CD14-positive monocyte (primary cell): ENCODE measurements around the gene PMPCA. TPM values are rescaled to one million over a fixed set of nuclear protein-coding genes. Genes with fewer than 3 reads are reported as not detected.
A peak's percentile ranks its signal among the peaks of the same experiment; 100 is the strongest.

ENCODE experiments used
- DNase-seq, 3 donors: peaks; one replicate each; pipeline ENCODE4 v3.0.0-alpha.2; 2011 to 2022
- H2AFZ ChIP-seq: 2 replicates; pipeline ENCODE4 v1.6.0; 2012; ENCODE audit warnings: mild to moderate bottlenecking, low read depth, low read length, inconsistent platforms; ENCODE audit not compliant: insufficient read depth, poor library complexity, severe bottlenecking
- H3K27ac ChIP-seq, 2 donors: 1 replicate in 1 of 2; 2 replicates in 1 of 2; pipeline ENCODE4 v1.5.1; 2012 to 2013; ENCODE audit warnings: low read length in 2 of 2, control low read depth in 1 of 2, inconsistent platforms in 1 of 2, low read depth in 1 of 2, mild to moderate bottlenecking in 1 of 2
- H3K27me3 ChIP-seq, 2 donors: one replicate each; pipeline versions ENCODE4 v1.6.0 to v1.6.1; 2011 to 2013; ENCODE audit warnings: low read length in 2 of 2; ENCODE audit not compliant: control insufficient read depth in 2 of 2, insufficient read depth in 2 of 2
- H3K36me3 ChIP-seq, 2 donors: replicated peaks in 1 of 2; 1 replicate in 1 of 2; 2 replicates in 1 of 2; pipeline versions ENCODE4 v1.5.1 to v1.6.1; 2012 to 2013; ENCODE audit warnings: low read length in 2 of 2, control low read depth in 1 of 2, inconsistent platforms in 1 of 2, mild to moderate bottlenecking in 1 of 2; ENCODE audit not compliant: insufficient read depth in 2 of 2, control insufficient read depth in 1 of 2
- H3K4me1 ChIP-seq, 2 donors: 1 replicate in 1 of 2; 2 replicates in 1 of 2; pipeline versions ENCODE4 v1.5.1 to v1.6.1; 2012 to 2013; ENCODE audit warnings: low read length in 2 of 2, control low read depth in 1 of 2, inconsistent platforms in 1 of 2, mild to moderate bottlenecking in 1 of 2, moderate library complexity in 1 of 2; ENCODE audit not compliant: insufficient read depth in 2 of 2, control insufficient read depth in 1 of 2
- H3K4me2 ChIP-seq: replicated peaks from 2 replicates; pipeline ENCODE3; 2012; ENCODE audit warnings: low read length, moderate library complexity, mild to moderate bottlenecking; ENCODE audit not compliant: poor library complexity, severe bottlenecking; ENCODE audit errors: extremely low read depth
- H3K4me3 ChIP-seq, 3 experiments: fragments of 200-600 bp in 1 of 3; sonication (generic) in 1 of 3; replicated peaks in 1 of 3; 1 replicate in 2 of 3; 2 replicates in 1 of 3; pipeline ENCODE4 v1.5.1; 2011 to 2013; ENCODE audit warnings: low read length in 3 of 3, mild to moderate bottlenecking in 3 of 3, control low read depth in 2 of 3, low read depth in 2 of 3, inconsistent platforms in 1 of 3, moderate library complexity in 1 of 3
- H3K79me2 ChIP-seq: 2 replicates; pipeline ENCODE4 v1.6.0; 2012; ENCODE audit warnings: mild to moderate bottlenecking, control low read depth, inconsistent platforms, low read length, moderate library complexity; ENCODE audit not compliant: insufficient read depth
- H3K9ac ChIP-seq: 2 replicates; pipeline ENCODE4 v1.6.0; 2017; ENCODE audit warnings: low read length, mild to moderate bottlenecking; ENCODE audit not compliant: insufficient read depth, poor library complexity, severe bottlenecking
- H3K9me3 ChIP-seq, 2 donors: replicated peaks in 1 of 2; 1 replicate in 1 of 2; 2 replicates in 1 of 2; pipeline versions ENCODE4 v1.5.1 to v1.6.1; 2012 to 2013; ENCODE audit warnings: low read length in 2 of 2, control low read depth in 1 of 2; ENCODE audit not compliant: control insufficient read depth in 1 of 2, insufficient read depth in 1 of 2
- H4K20me1 ChIP-seq: 2 replicates; pipeline ENCODE4 v1.6.0; 2012; ENCODE audit warnings: mild to moderate bottlenecking, low read length, control low read depth, moderate library complexity; ENCODE audit not compliant: insufficient read depth
- H3K27ac Mint-ChIP-seq, 7 donors: one replicate each; pipeline ENCODE4 v1.8.0; 2020; ENCODE audit warnings: mild to moderate bottlenecking in 7 of 7, mixed read lengths in 7 of 7, moderate library complexity in 6 of 7, inconsistent platforms in 2 of 7
- H3K27me3 Mint-ChIP-seq, 3 donors: one replicate each; pipeline ENCODE4 v1.8.0; 2021 to 2022; ENCODE audit warnings: low read depth in 3 of 3, mild to moderate bottlenecking in 3 of 3, mixed read lengths in 3 of 3, moderate library complexity in 3 of 3, inconsistent platforms in 1 of 3
- H3K36me3 Mint-ChIP-seq, 2 donors: one replicate each; pipeline ENCODE4 v1.8.0; 2020; ENCODE audit warnings: mixed read lengths in 2 of 2, inconsistent platforms in 1 of 2, mild to moderate bottlenecking in 1 of 2
- H3K4me1 Mint-ChIP-seq: one replicate; pipeline ENCODE4 v1.8.0; 2020; ENCODE audit warnings: mild to moderate bottlenecking, mixed read lengths
- H3K4me3 Mint-ChIP-seq, 2 donors: one replicate each; pipeline ENCODE4 v1.8.0; 2020; ENCODE audit warnings: mild to moderate bottlenecking in 2 of 2, mixed read lengths in 2 of 2, moderate library complexity in 1 of 2
- H3K9me3 Mint-ChIP-seq, 7 donors: one replicate each; pipeline ENCODE4 v1.8.0; 2020 to 2022; ENCODE audit warnings: mixed read lengths in 7 of 7, mild to moderate bottlenecking in 6 of 7, moderate library complexity in 6 of 7, inconsistent platforms in 2 of 7
- CTCF ChIP-seq: fragments of 200-600 bp; IDR thresholded peaks from one replicate; pipeline ENCODE4 v1.8.0; 2022; ENCODE audit warnings: antibody characterized with exemption, mild to moderate bottlenecking
- WGBS: methylation state at CpG from one replicate; pipeline ENCODE4 v1.1.5; 2013; ENCODE audit warnings: missing lambda C conversion rate; ENCODE audit not compliant: insufficient coverage; 5-methylcytosine and 5-hydroxymethylcytosine counted together
- intact Hi-C, 2 donors: fragments of 100-400 bp; cut with micrococcal nuclease; formaldehyde crosslinking; loops; one replicate each; pipeline versions ENCODE4 v1.15.0 to v1.15.1; 2023
- polyA plus RNA-seq, 3 donors: library from polyadenylated mRNA; depleted of rRNA in 1 of 3; unstranded in 2 of 3; stranded (reverse) in 1 of 3; fragments of 300-500 nt in 2 of 3; fragments of >200 nt in 1 of 3; fragmentation: Illumina TruSeq in 2 of 3; gene quantifications; 1 replicate in 2 of 3; 2 replicates in 1 of 3; pipeline ENCODE4 v1.2.3, GENCODE V29; 2012 to 2021

PMPCA gene
- polyA plus RNA-seq, 3 donors: 23.1 to 58.8 (median 24.9) TPM

DNA sequence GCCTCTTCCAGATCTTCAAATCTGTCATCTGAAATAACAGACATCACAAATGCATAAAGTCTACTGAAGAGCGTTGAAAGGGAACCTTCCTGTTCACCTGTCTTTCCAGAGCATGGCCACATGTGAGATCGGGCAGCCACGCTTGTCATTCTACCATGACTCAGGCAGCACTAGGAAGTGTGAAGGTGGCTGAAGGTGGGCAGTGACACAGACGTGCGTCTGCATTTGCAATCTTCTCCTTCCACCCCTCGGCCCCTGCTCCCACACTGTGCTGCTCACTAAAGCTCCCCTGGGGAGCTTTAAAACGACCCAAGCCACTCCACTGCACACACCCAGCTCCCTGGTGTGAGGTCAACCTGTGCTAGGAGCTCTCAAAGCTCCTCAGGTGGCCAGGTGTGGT is 2.5 kb upstream of the PMPCA start:
- no peak overlapping the region for H3K4me3 ChIP-seq
- H2AFZ ChIP-seq: no peak overlapping the region
- no peaks in the 10 kb centered on the region for H3K9me3 ChIP-seq
- WGBS: 96% methylated on average over 3 of the region's 7 CpGs
- no peak for DNase-seq
- TF ChIP-seq CTCF: no peak
- Mint-ChIP-seq H3K4me1 (peaks cover 30% of the 10 kb centered on the region), H3K9me3 (peaks cover 0 to 2% (median 0%) of the 10 kb centered on the region in 7 donors), H3K36me3 (peaks cover 37 to 62% of the 10 kb centered on the region in 2 donors), H3K27ac (peak overlapping the region in 1 of 7 donors; percentile 15), H3K27me3 (peaks cover 0 to 3% (median 0%) of the 10 kb centered on the region in 3 donors), H3K4me3 (no peak overlapping the region)
- intact Hi-C loops: no loop called here
- H3K9ac ChIP-seq: no peak overlapping the region
- H3K27ac ChIP-seq: no peak overlapping the region
- peaks cover 22 to 25% of the 10 kb centered on the region in 2 donors for H3K4me1 ChIP-seq
- H4K20me1 ChIP-seq: peaks cover 3% of the 10 kb centered on the region
- H3K36me3 ChIP-seq: peaks cover 45 to 55% of the 10 kb centered on the region in 2 donors
- H3K4me2 ChIP-seq: no peak overlapping the region
- H3K79me2 ChIP-seq: peaks cover 33% of the 10 kb centered on the region
- H3K27me3 ChIP-seq: no peaks in the 10 kb centered on the region

GRCh38 chr9:136409557-136410455 is 652 bp upstream of the PMPCA start:
- peak overlapping the region; percentile 83 for H2AFZ ChIP-seq
- peaks cover 42% of the 10 kb centered on the region for H3K79me2 ChIP-seq
- H3K4me2 ChIP-seq: peak overlapping the region; percentile 91
- H3K27ac ChIP-seq: peak overlapping the region in 1 of 2 donors; percentile 77
- peak overlapping the region; percentile 86 to 91 for H3K4me3 Mint-ChIP-seq
- H3K4me3 ChIP-seq: peak overlapping the region; percentile 65 to 85 (median 66)
- H4K20me1 ChIP-seq: peaks cover 3% of the 10 kb centered on the region
- H3K27ac Mint-ChIP-seq: peak overlapping the region; percentile 38 to 95 (median 86)
- peak in 2 of 3 donors; percentile 3 to 20 for DNase-seq
- peak overlapping the region; percentile 94 for H3K9ac ChIP-seq
- peaks cover 0 to 2% (median 0%) of the 10 kb centered on the region in 7 donors for H3K9me3 Mint-ChIP-seq
- H3K27me3 Mint-ChIP-seq: peaks cover 0 to 3% (median 0%) of the 10 kb centered on the region in 3 donors
- no peak for TF ChIP-seq CTCF
- H3K36me3 ChIP-seq: peaks cover 52 to 60% of the 10 kb centered on the region in 2 donors
- intact Hi-C loops: loop anchor here in 1 of 2 donors (5.0 kb wide), 1 partner anchor 48 kb away; the partner anchor contains the start of gene DNLZ
- H3K4me1 Mint-ChIP-seq: peaks cover 29% of the 10 kb centered on the region
- H3K36me3 Mint-ChIP-seq: peaks cover 48 to 62% of the 10 kb centered on the region in 2 donors
- peaks cover 22 to 25% of the 10 kb centered on the region in 2 donors for H3K4me1 ChIP-seq
- no peaks in the 10 kb centered on the region for H3K27me3 ChIP-seq
- H3K9me3 ChIP-seq: no peaks in the 10 kb centered on the region
- 5% methylated on average over 67 of the region's 71 CpGs for WGBS
